ENCODE results near the gene KCNQ5.
"Not testable (repeated sequence)": the region's sequence is repeated elsewhere in the genome, so short reads cannot be mapped to it uniquely, and the experiment has no call there.

KCNQ5 gene

DNA sequence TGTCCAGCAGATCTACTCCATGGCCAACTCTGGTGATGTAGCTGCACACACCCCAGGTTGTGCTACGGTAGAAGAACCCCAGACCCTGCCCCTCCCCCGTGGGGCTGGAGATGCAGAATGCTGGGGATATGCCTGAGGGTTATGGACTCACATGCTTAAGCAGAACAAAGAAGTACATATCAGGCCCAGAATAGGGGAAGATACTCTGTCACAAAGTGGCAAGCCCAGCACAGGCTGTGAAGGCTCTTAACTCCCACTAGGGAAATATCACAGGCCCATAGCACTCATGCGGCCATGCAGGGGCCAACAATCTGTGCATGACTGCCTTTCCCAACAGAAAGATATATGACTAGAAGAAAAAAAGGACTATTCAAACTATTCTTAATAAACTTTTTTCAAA, 234.9 kb downstream of the KCNQ5 start:
- no peak for DNase-seq

- DNase-seq = no peak
Observed at GRCh38 chr6:72857791-72858585, 236.1 kb downstream of the KCNQ5 start.

DNA sequence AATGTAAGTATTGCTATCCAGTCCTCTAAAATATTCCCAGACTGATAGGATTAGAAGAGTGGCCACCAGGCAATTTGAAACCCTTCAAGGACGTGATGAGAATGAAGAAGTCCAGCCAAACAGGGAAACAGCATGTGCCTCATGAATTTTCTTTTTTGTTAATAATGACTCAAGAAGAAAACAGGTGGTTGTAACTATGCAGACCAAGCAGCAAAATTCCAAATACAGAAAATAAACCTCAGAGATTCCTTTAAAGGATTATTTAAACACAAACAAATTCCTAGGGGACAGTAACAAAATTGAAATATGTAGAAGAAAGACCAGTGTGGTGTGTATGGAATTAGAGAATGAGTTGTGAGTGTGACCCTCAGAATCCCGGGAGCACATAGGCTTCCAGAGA, 239.2 kb downstream of the KCNQ5 start:
- DNase-seq = no peak

- DNase-seq = no peak
Observed at GRCh38 chr6:72861935-72862432, 240.1 kb downstream of the KCNQ5 start.

DNA sequence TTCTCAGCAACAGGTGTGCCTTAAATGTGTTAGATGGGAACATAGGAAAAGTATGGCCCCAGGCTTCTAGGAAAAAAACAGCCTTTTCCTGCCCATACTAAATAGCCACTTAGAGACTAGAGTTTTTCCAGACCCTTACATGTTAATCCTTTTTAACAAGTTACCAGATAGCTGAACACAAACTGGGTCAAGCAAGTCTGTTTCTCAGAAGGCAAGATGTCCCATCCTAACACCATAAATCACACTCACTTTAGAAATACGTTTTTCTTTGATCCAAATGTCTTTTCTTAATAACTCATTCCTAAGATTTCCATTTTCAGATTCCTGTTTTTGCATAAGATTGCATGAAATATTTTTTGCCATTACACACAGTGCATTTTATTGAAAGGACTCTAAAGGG, 241.3 kb downstream of the KCNQ5 start:
- DNase-seq = no peak

DNA sequence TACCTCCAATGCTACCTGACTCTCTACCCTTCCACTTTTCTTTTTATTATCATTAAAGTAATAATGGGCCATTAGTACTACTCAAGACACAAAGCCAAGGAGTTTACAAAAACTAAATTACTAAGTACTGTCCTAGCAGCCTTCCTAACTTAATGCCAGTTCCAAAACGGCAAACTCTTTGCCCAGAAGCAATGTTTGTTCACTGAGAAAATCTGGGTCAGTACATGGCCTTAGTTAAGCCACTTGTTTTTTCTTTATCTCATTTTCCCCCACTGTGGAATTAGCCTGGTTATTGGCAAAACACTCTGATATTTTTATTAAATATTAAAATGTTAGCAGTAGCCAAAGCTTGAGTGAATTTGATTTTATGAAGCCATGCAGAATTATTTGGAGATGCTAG, 242.4 kb downstream of the KCNQ5 start:
- DNase-seq = no peak

GRCh38 chr6:72864799-72865198, 242.9 kb downstream of the KCNQ5 start:
- peak; percentile 13 for DNase-seq

GRCh38 chr6:72865467-72865866, 243.6 kb downstream of the KCNQ5 start:
- DNase-seq = no peak

GRCh38 chr6:72869621-72870020, 247.8 kb downstream of the KCNQ5 start:
- no peak for DNase-seq

- no peak for DNase-seq
Observed at GRCh38 chr6:72873433-72873832, 251.6 kb downstream of the KCNQ5 start.

DNA sequence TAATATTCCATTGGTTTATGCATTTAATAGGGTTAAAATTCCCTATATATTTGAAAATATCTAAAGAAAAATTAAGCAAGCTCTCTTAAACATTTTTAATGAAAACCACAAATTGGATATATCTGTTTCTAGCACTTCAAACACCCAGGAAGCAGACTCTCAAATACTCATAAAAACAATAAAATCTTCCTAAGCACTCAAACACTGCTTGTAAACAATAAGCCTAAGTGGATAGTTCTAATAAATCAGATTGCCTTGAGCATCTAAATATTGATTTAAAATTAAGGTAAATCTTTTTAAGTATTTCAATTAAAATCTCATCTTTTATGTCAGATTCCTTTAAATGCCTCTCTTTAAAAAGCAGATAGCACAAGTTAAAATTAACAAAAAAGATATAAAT, 254.4 kb downstream of the KCNQ5 start:
- DNase-seq = no peak

GRCh38 chr6:72886170-72886569, 264.3 kb downstream of the KCNQ5 start:
- DNase-seq = no peak

GRCh38 chr6:72890233-72890632, 268.4 kb downstream of the KCNQ5 start:
- DNase-seq = peak; percentile 38

DNA sequence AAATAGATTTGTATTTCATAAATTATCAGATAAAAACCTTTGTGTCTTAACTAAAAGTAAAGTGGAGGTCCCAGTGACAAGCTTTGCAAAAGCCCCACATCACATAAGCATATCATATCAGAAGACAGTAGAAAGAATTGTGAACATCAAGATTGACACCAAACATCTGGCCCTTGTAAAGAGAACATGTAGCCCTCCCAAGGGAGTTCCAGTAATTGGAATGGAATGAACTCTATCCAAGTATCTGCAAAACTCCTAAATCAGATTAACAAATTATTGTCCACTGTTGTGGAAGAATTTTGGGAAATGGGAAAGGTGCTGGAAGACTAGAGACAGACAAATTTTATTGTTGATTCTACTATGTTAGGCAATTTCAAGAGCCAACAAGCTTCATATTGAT, 268.8 kb downstream of the KCNQ5 start:
- DNase-seq = no peak

- DNase-seq = no peak
Observed at GRCh38 chr6:72892901-72893300, 271.0 kb downstream of the KCNQ5 start.

GRCh38 chr6:72894091-72894490, 272.2 kb downstream of the KCNQ5 start:
- DNase-seq = peak; percentile 92

- DNase-seq = not testable (repeated sequence)
Observed at GRCh38 chr6:72898313-72898712, 276.4 kb downstream of the KCNQ5 start.

GRCh38 chr6:72905705-72906478, 284.0 kb downstream of the KCNQ5 start:
- no peak for DNase-seq

- no peak for DNase-seq
Observed at GRCh38 chr6:72911463-72912155, 289.7 kb downstream of the KCNQ5 start.

DNA sequence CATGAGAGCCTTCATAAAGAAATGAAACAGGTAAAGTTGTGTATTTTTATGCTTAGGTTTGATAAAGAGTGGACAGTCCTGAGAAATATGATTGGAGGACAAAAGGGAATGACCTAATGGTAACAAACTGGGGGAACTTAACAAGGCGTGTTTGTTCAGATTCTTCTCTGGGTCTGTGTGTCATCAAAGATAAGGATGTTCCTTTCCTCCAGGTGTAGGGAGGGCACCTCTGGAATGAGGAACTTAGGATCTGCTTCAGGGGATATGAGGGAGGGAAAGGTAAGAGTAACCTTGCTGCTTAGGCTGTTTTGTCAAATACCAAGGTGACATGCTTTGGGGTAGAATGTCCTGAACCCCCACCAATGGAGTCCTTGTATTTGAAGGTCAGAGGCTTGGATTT, 291.9 kb downstream of the KCNQ5 start:
- no peak for DNase-seq

DNA sequence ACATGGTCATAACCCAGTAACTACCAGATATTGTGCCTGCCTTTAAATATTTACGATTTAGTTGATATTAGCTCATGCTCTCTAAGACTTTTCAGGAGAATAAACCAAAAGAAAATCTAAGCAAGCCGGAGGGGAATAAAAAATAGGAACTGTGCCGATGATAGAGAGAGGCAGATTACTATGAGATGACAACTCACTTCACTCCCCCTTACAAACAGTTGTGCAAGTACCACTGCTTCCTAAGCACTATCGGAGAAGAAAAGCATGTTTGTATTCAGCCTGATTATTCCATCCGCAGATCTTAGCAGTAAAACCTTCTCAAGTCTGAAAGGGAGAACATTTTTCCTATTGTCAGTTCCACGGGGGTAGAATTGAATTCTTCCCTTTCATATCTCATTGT, 294.4 kb downstream of the KCNQ5 start:
- no peak for DNase-seq

GRCh38 chr6:72916906-72917305, 295.0 kb downstream of the KCNQ5 start:
- DNase-seq = no peak

DNA sequence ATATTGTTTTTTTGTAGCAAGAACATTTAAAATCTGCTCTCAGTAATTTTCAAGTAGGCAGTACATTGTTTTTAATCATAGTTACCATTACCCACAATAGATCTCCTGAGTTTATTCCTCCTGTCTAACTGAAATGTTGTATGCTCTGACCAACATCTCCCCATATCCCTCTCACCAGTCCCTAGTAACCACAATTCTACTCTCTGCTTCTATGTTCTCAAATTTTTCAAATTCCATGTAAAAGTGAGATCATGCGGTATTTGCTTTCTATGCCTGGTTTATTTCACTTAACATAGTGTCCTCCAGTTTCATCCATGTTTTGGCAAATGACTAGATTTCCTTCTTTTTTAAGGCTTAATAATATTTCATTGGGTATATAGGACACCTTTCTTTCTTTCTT, 300.5 kb downstream of the KCNQ5 start:
- no peak for DNase-seq

- no peak for DNase-seq
Observed at GRCh38 chr6:72925136-72925535, 303.3 kb downstream of the KCNQ5 start.
